ENCODE results near the gene POLD4.

GRCh38 chr11:67381244-67381972 lies 28.1 kb upstream of the POLD4 start:
- TF ChIP-seq CTCF (IDR thresholded peaks at IDR 0.05) = no peak
- TF ChIP-seq POLR2A (IDR thresholded peaks at IDR 0.05) = no peak
